ENCODE data around the gene PIK3R6. TPM values are rescaled to one million over a fixed set of nuclear protein-coding genes. Genes with fewer than 3 reads are reported as not detected.

PIK3R6 gene
- total and polyA plus RNA-seq, 2 of the 4 experiments (the other 2 are of a cell fraction) = not detected

- Histone ChIP-seq H3K9me1 (ENCODE audit: insufficient read depth, low read length) (no peaks in the 10 kb centered on the region), H2AK5ac (ENCODE audit: low read depth, low read length) (no peak within 1 kb of the TSS), H2AK9ac (replicated peaks; ENCODE audit: low read depth, low read length, poor library complexity) (no peak within 1 kb of the TSS), H2BK20ac (ENCODE audit: low read depth, low read length) (no peak within 1 kb of the TSS), H3K9ac (ENCODE audit: low read depth, low read length) (no peak within 1 kb of the TSS), H4K5ac (ENCODE audit: low read depth, low read length) (no peak within 1 kb of the TSS), H4K8ac (ENCODE audit: low read depth in 2 of 2, low read length in 2 of 2) (no peak within 1 kb of the TSS), H2BK5ac (ENCODE audit: low read depth, low read length, poor library complexity, severe bottlenecking) (no peak within 1 kb of the TSS), H3K27me3 (ENCODE audit: control insufficient read depth, insufficient read depth, low read length) (peaks cover 18% of the 10 kb centered on the region; the same call in 1 of the 2 replicates), H2BK15ac (ENCODE audit: low read depth, low read length) (no peak within 1 kb of the TSS), H2BK120ac (ENCODE audit: low read depth, low read length) (no peak within 1 kb of the TSS), H3K4me3 (ENCODE audit: insufficient read depth, low read depth, low read length) (no peak within 1 kb of the TSS), H2AFZ (replicated peaks; ENCODE audit: low read length, poor library complexity) (peak within 1 kb of the TSS; percentile 3), H3K56ac (ENCODE audit: extremely low read depth, insufficient read depth, low read length) (no peak within 1 kb of the TSS), H3K79me1 (ENCODE audit: low read depth in 1 of 2, low read length in 2 of 2) (no peaks in the 10 kb centered on the region), H3K4ac (ENCODE audit: low read depth, low read length) (no peak within 1 kb of the TSS), H4K91ac (ENCODE audit: insufficient read depth, low read depth, low read length) (no peak within 1 kb of the TSS), H3K4me1 (ENCODE audit: control insufficient read depth, insufficient read depth, low read length) (no peaks in the 10 kb centered on the region), H3K27ac (ENCODE audit: insufficient read depth, low read length) (no peak within 1 kb of the TSS), H3K4me2 (ENCODE audit: low read depth, low read length) (no peak within 1 kb of the TSS), H4K20me1 (ENCODE audit: insufficient read depth, low read length) (no peaks in the 10 kb centered on the region), H3K14ac (replicated peaks; ENCODE audit: low read depth, low read length) (no peak within 1 kb of the TSS), H3K9me3 (ENCODE audit: control insufficient read depth, insufficient read depth, low read length) (no peaks in the 10 kb centered on the region), H3K23ac (ENCODE audit: low read depth, low read length) (no peak within 1 kb of the TSS), H3K36me3 (ENCODE audit: control insufficient read depth, insufficient read depth, low read length) (no peaks in the 10 kb centered on the region), H3K18ac (ENCODE audit: low read depth, low read length) (no peak within 1 kb of the TSS)
- CTCF ChIA-PET = interaction anchor here (1.6 kb wide), 1 partner anchor 95 kb away, joined by 3 read pairs; no protein-coding TSS in a partner anchor
- in situ Hi-C loops (cut with MboI; ENCODE audit: low sequenced_read_pairs) = loop anchor here (25.0 kb wide), 1 partner anchor 738 kb away; no protein-coding TSS in a partner anchor
- DNase-seq (no peak), ATAC-seq (ENCODE audit: low read depth) (no peak; the same call in 1 of the 2 replicates)
- intact Hi-C loops (cut with micrococcal nuclease) = no loop called here
- BruUV-seq (replicated peaks) = no TSS peak
- WGBS, 2 experiments (ENCODE audit: extremely low coverage in 2 of 2, insufficient read length in 1 of 2) = 6% methylated on average over 9 of the region's 62 CpGs; no CpG with 5 or more reads in 1 of the 2 experiments
- dilution Hi-C loops (cut with HindIII; ENCODE audit: low sequenced_read_pairs, unreplicated experiment) = no loop called here
- POLR2A ChIA-PET (ENCODE audit: unreplicated experiment) = no interaction called here
- TF ChIP-seq CEBPB (IDR thresholded peaks at IDR 0.05; ENCODE audit: low read depth, low read length) (no peak), MAFK (IDR thresholded peaks at IDR 0.05; ENCODE audit: low read depth, low read length) (no peak), BHLHE40 (IDR thresholded peaks at IDR 0.05; ENCODE audit: low read depth, low read length) (no peak), RFX5 (IDR thresholded peaks at IDR 0.05; ENCODE audit: low read depth, low read length) (no peak), CHD1 (IDR thresholded peaks at IDR 0.05; ENCODE audit: low read depth, low read length) (no peak), RAD21 (IDR thresholded peaks at IDR 0.05; ENCODE audit: low read length) (no peak), POLR2A (IDR thresholded peaks at IDR 0.05; ENCODE audit: low read depth, low read length) (no peak), SMC3 (IDR thresholded peaks at IDR 0.05; ENCODE audit: low read depth, low read length) (no peak), RCOR1 (IDR thresholded peaks at IDR 0.05; ENCODE audit: insufficient replicate concordance, low read length) (no peak), USF2 (IDR thresholded peaks at IDR 0.05; ENCODE audit: low read depth, low read length) (no peak), MAZ (IDR thresholded peaks at IDR 0.05; ENCODE audit: borderline replicate concordance, low read depth, low read length) (no peak), ELK1 (IDR thresholded peaks at IDR 0.05; ENCODE audit: borderline replicate concordance, low read depth, low read length) (no peak), FOS (IDR thresholded peaks at IDR 0.05; ENCODE audit: low read depth, low read length) (no peak), CTCF (conservative IDR thresholded peaks at IDR 0.05; ENCODE audit: low read depth, low read length) (no peak), MXI1 (IDR thresholded peaks at IDR 0.05; ENCODE audit: borderline replicate concordance, low read depth, low read length) (no peak)
Observed at GRCh38 chr17:8798846-8799569, 68.5 kb downstream of the PIK3R6 start, which contains the start of gene MFSD6L. Gene MFSD6L, minus strand, starts transcription at chr17:8799365. Its CDS starts 245 bp downstream, at chr17:8799120.
